Thyroid gland (tissue), 4 donors: ENCODE results near the gene TKFC. TPM values are rescaled to one million over a fixed set of nuclear protein-coding genes. Genes with fewer than 3 reads are reported as not detected.
A peak's percentile ranks its signal among the peaks of the same experiment; 100 is the strongest.

ENCODE experiments used
- DNase-seq, 2 donors: peaks; one replicate each; pipeline ENCODE4 v3.0.0-alpha.2; 2019
- H3K27ac ChIP-seq, 3 donors: fragments of 200-600 bp; sonication (generic); 1 replicate in 2 of 3; 2 replicates in 1 of 3; pipeline ENCODE4 v1.5.1; 2016 to 2019; ENCODE audit warnings: mild to moderate bottlenecking in 1 of 3, moderate library complexity in 1 of 3
- H3K27me3 ChIP-seq: fragments of 200-600 bp; sonication (generic); one replicate; pipeline ENCODE4 v1.5.1; 2019
- H3K36me3 ChIP-seq, 2 donors: fragments of 200-600 bp; sonication (generic); one replicate each; pipeline ENCODE4 v1.5.1; 2016 to 2019
- H3K4me1 ChIP-seq, 2 donors: fragments of 200-600 bp; sonication (generic); one replicate each; pipeline ENCODE4 v1.5.1; 2017 to 2019
- H3K4me3 ChIP-seq, 3 donors: fragments of 200-600 bp; sonication (generic); replicated peaks in 1 of 3; 1 replicate in 2 of 3; 2 replicates in 1 of 3; pipeline ENCODE4 v1.5.1; 2016; ENCODE audit warnings: mild to moderate bottlenecking in 1 of 3
- H3K9me3 ChIP-seq: fragments of 200-600 bp; sonication (generic); one replicate; pipeline ENCODE4 v1.5.1; 2017
- CTCF ChIP-seq, 6 experiments: fragments of 200-600 bp in 3 of 6; fragments of 450-650 bp in 3 of 6; sonication (generic) in 3 of 6; IDR thresholded peaks; one replicate each; pipeline ENCODE4 v1.5.1; 2016 to 2019; ENCODE audit warnings: antibody characterized with exemption in 6 of 6, mild to moderate bottlenecking in 2 of 6, inconsistent platforms in 1 of 6, moderate library complexity in 1 of 6
- POLR2A ChIP-seq, 2 donors: fragments of 450-650 bp; IDR thresholded peaks; one replicate each; pipeline ENCODE4 v1.6.1; 2017; ENCODE audit warnings: antibody characterized with exemption in 2 of 2, mild to moderate bottlenecking in 2 of 2, moderate library complexity in 1 of 2
- WGBS, 2 donors: methylation state at CpG; one replicate each; pipeline ENCODE4 v1.1.5; 2017; 5-methylcytosine and 5-hydroxymethylcytosine counted together
- intact Hi-C: fragments of 100-400 bp; cut with DNase I; formaldehyde crosslinking; loops from one replicate; pipeline ENCODE4 v1.15.1; 2023
- total RNA-seq, 4 donors: library from RNA; depleted of rRNA; stranded (reverse); fragments of >200 nt; gene quantifications; one replicate each; pipeline ENCODE4 v1.2.3, GENCODE V29; 2016

The TKFC gene
- total RNA-seq, 4 donors from 2014 or later = 27.0 to 62.8 (median 43.6) TPM

GRCh38 chr11:61364012-61364675, 31.1 kb downstream of the TKFC start:
- WGBS, 2 donors = 91 to 95% methylated on average over 4 to 5 of the region's 5 CpGs
- DNase-seq = no peak
- intact Hi-C loops = no loop called here
- Histone ChIP-seq H3K36me3 (peaks cover 31 to 46% of the 10 kb centered on the region in 2 donors), H3K27me3 (no peaks in the 10 kb centered on the region), H3K9me3 (no peaks in the 10 kb centered on the region), H3K4me3 (no peak overlapping the region), H3K27ac (no peak overlapping the region), H3K4me1 (peaks cover 12 to 20% of the 10 kb centered on the region in 2 donors)
- TF ChIP-seq POLR2A (IDR thresholded peaks at IDR 0.05) = no peak
- TF ChIP-seq CTCF (IDR thresholded peaks at IDR 0.05) = no peak

- DNase-seq = no peak
- no peak overlapping the region for H3K27ac ChIP-seq
- H3K4me1 ChIP-seq = peaks cover 6 to 10% of the 10 kb centered on the region in 2 donors
- no peaks in the 10 kb centered on the region for H3K9me3 ChIP-seq
- TF ChIP-seq CTCF (IDR thresholded peaks at IDR 0.05) (no peak), POLR2A (IDR thresholded peaks at IDR 0.05) (no peak)
- 91 to 95% methylated on average over 6 of the region's 6 CpGs for WGBS, 2 donors
- no peaks in the 10 kb centered on the region for H3K27me3 ChIP-seq
- H3K4me3 ChIP-seq = no peak overlapping the region
- H3K36me3 ChIP-seq = peaks cover 35 to 56% of the 10 kb centered on the region in 2 donors
- intact Hi-C loops = no loop called here
These were observed 34.4 kb downstream of the TKFC start for GRCh38 chr11:61367406-61367805.

- peaks cover 35 to 56% of the 10 kb centered on the region in 2 donors for H3K36me3 ChIP-seq
- H3K27ac ChIP-seq = no peak overlapping the region
- DNase-seq = no peak
- no peaks in the 10 kb centered on the region for H3K4me1 ChIP-seq
- H3K4me3 ChIP-seq = no peak overlapping the region
- no peaks in the 10 kb centered on the region for H3K9me3 ChIP-seq
- 94 to 95% methylated on average over 7 of the region's 7 CpGs for WGBS, 2 donors
- no peaks in the 10 kb centered on the region for H3K27me3 ChIP-seq
- intact Hi-C loops = no loop called here
- no peak for TF ChIP-seq POLR2A (IDR thresholded peaks at IDR 0.05)
- no peak for TF ChIP-seq CTCF (IDR thresholded peaks at IDR 0.05)
These were observed 35.6 kb downstream of the TKFC start for GRCh38 chr11:61368646-61369045.

GRCh38 chr11:61369372-61370348, 36.6 kb downstream of the TKFC start:
- Histone ChIP-seq H3K27me3 (no peaks in the 10 kb centered on the region), H3K27ac (no peak overlapping the region), H3K4me1 (no peaks in the 10 kb centered on the region), H3K4me3 (no peak overlapping the region), H3K36me3 (peaks cover 35 to 49% of the 10 kb centered on the region in 2 donors), H3K9me3 (no peaks in the 10 kb centered on the region)
- TF ChIP-seq POLR2A (IDR thresholded peaks at IDR 0.05) = no peak
- TF ChIP-seq CTCF (IDR thresholded peaks at IDR 0.05) = no peak
- peak; percentile 20 for DNase-seq
- WGBS, 2 donors = 90 to 93% methylated on average over 9 of the region's 9 CpGs
- intact Hi-C loops = loop anchor here (10.0 kb wide), 1 partner anchor 115 kb away; no protein-coding TSS in a partner anchor
